ENCODE results near the gene RASGRF1. TPM values are rescaled to one million over a fixed set of nuclear protein-coding genes. Genes with fewer than 3 reads are reported as not detected.
A peak's percentile ranks its signal among the peaks of the same experiment; 100 is the strongest.

Gene RASGRF1
- total RNA-seq, 3 donors from 2014 or later, result 0.22 to 0.35 TPM; not detected in 1

DNA sequence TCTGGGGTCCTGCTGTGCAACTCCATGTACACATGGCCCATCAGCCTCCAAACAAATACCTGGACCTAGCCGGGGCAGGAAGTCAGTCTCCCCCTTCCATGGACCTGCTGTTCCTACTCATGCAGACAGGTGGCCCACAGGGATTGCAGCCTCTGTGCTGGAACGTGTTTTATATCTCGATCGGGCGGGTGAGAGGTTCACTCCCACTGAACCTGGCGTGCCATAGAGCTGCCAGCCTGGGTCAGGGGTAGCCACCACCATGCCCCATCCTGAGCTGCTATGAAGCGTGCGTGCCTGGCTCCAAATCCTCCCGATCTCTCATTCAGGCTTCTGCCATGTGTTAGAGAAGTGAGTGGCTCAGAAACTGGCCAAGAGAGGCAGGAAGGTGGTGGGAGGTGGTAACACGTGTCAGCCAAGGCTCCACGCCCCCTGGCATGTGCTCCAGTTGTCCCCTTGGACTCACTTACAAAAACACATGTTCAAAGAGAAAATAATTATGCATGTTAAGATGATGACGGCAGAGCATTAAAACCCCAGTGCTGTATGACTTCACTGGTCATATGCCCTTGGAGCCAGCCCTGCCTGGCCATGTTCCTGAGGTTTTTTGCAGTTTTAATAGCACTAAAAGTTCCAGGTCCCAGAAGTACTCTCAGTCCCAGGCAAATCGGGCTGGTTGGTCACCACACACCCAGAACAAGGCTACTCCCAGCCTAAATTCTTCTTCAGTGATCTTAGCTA lies 176.4 kb downstream of the RASGRF1 start:
- intact Hi-C loops (cut with DNase I, micrococcal nuclease), result loop anchor here in 1 of 2 donors (5.0 kb wide), 1 partner anchor 268 kb away; no protein-coding TSS in a partner anchor
- Histone ChIP-seq H3K36me3 (ENCODE audit: low read depth) (no peaks in the 10 kb centered on the region), H3K4me3 (no peak overlapping the region), H3K4me1 (ENCODE audit: low read depth) (no peaks in the 10 kb centered on the region), H3K9me3 (no peaks in the 10 kb centered on the region)
- ATAC-seq, result peak; percentile 27
- TF ChIP-seq, protein P1, sequence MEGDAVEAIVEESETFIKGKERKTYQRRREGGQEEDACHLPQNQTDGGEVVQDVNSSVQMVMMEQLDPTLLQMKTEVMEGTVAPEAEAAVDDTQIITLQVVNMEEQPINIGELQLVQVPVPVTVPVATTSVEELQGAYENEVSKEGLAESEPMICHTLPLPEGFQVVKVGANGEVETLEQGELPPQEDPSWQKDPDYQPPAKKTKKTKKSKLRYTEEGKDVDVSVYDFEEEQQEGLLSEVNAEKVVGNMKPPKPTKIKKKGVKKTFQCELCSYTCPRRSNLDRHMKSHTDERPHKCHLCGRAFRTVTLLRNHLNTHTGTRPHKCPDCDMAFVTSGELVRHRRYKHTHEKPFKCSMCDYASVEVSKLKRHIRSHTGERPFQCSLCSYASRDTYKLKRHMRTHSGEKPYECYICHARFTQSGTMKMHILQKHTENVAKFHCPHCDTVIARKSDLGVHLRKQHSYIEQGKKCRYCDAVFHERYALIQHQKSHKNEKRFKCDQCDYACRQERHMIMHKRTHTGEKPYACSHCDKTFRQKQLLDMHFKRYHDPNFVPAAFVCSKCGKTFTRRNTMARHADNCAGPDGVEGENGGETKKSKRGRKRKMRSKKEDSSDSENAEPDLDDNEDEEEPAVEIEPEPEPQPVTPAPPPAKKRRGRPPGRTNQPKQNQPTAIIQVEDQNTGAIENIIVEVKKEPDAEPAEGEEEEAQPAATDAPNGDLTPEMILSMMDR (IDR thresholded peaks at IDR 0.05), result no peak
- DNase-seq, result no peak

DNA sequence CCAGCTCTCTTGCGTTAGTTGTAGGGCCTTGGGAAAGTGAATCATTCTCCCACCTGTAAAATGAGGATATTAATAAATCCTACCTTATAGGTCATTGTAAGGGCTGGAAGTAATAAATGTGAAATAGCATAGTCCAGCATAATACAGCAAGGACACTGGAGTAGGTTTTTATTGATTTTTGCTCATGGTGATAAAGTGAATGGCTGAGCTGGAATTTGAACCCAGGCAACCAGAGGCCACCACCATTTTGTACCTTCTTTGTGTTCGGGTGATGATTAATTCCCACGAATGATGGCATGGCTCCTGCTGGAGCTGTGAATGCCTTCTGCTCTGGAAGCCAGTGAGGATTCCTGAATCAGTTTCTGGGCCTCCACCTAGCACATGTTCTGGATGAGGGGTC lies 177.6 kb downstream of the RASGRF1 start:
- TF ChIP-seq, protein P1 (IDR thresholded peaks at IDR 0.05), result no peak
- intact Hi-C loops (cut with DNase I, micrococcal nuclease), result loop anchor here in 1 of 2 donors (5.0 kb wide), 1 partner anchor 269 kb away; no protein-coding TSS in a partner anchor
- H3K4me3 ChIP-seq, result no peak overlapping the region
- H3K36me3 ChIP-seq (ENCODE audit: low read depth), result no peaks in the 10 kb centered on the region
- no peaks in the 10 kb centered on the region for H3K9me3 ChIP-seq
- ATAC-seq (no peak), DNase-seq (no peak)
- H3K4me1 ChIP-seq (ENCODE audit: low read depth), result no peaks in the 10 kb centered on the region

- intact Hi-C loops (cut with DNase I, micrococcal nuclease), result loop anchor here in 1 of 2 donors (5.0 kb wide), 1 partner anchor 270 kb away; no protein-coding TSS in a partner anchor
- TF ChIP-seq, protein P1 (IDR thresholded peaks at IDR 0.05), result no peak
- Histone ChIP-seq H3K9me3 (no peaks in the 10 kb centered on the region), H3K36me3 (ENCODE audit: low read depth) (no peaks in the 10 kb centered on the region), H3K4me1 (ENCODE audit: low read depth) (no peaks in the 10 kb centered on the region), H3K4me3 (no peak overlapping the region)
- no peak for DNase-seq
- ATAC-seq, result no peak
These were observed 178.3 kb downstream of the RASGRF1 start for GRCh38 chr15:78912316-78912715.

- ATAC-seq, result no peak
- no peak for DNase-seq
- Histone ChIP-seq H3K4me3 (no peak overlapping the region), H3K4me1 (ENCODE audit: low read depth) (no peaks in the 10 kb centered on the region), H3K9me3 (no peaks in the 10 kb centered on the region), H3K36me3 (ENCODE audit: low read depth) (peaks cover 4% of the 10 kb centered on the region)
- intact Hi-C loops (cut with DNase I, micrococcal nuclease), result loop anchor here in 1 of 2 donors (5.0 kb wide), 1 partner anchor 272 kb away; no protein-coding TSS in a partner anchor
- TF ChIP-seq, protein P1 (IDR thresholded peaks at IDR 0.05), result no peak
These were observed 180.3 kb downstream of the RASGRF1 start for GRCh38 chr15:78910271-78910670.

Other genes with a start within 250 kb of the RASGRF1 start
- gene MORF4L1, start 217.9 kb downstream of the RASGRF1 start, total RNA-seq, result 100 to 1,000 TPM; 151 to 307 (median 188) TPM
- gene CTSH, start 145.7 kb downstream of the RASGRF1 start, total RNA-seq, result 10 to 100 TPM; 29.6 to 57.4 (median 53.8) TPM
- gene ANKRD34C, start 191.9 kb upstream of the RASGRF1 start, total RNA-seq, result under 1 TPM in 1 of 3 donors, not detected in 2; 0.06 TPM
- 10 to 100 TPM; 30.3 to 57.8 (median 51.3) TPM for gene TMED3, start 220.3 kb upstream of the RASGRF1 start, total RNA-seq